Kidney (tissue), 14 donors: ENCODE results near the gene HP1BP3. TPM values are rescaled to one million over a fixed set of nuclear protein-coding genes. Genes with fewer than 3 reads are reported as not detected.

ENCODE experiments used
- DNase-seq, 5 donors: peaks; one replicate each; pipeline ENCODE4 v3.0.0-alpha.2; 2013 to 2020
- FAIRE-seq: peaks from 2 replicates; lab custom pipeline; 2012; peaks lifted over from hg19 to GRCh38; lab: Jason Lieb, UNC
- H3K27ac ChIP-seq, 2 donors: one replicate each; pipeline ENCODE4 v1.7.0; 2013; ENCODE audit warnings: low read depth in 2 of 2, low read length in 2 of 2, inconsistent platforms in 1 of 2
- H3K27me3 ChIP-seq: one replicate; pipeline ENCODE4 v1.7.1; 2013; ENCODE audit warnings: low read length, inconsistent platforms; ENCODE audit not compliant: control insufficient read depth, insufficient read depth
- H3K36me3 ChIP-seq, 3 donors: one replicate each; pipeline versions ENCODE4 v1.7.0 to v1.7.1; 2013; ENCODE audit warnings: low read length in 3 of 3, control low read depth in 1 of 3, inconsistent platforms in 1 of 3; ENCODE audit not compliant: insufficient read depth in 3 of 3, control insufficient read depth in 2 of 3
- H3K4me1 ChIP-seq, 3 donors: one replicate each; pipeline versions ENCODE4 v1.7.0 to v1.7.1; 2013; ENCODE audit warnings: low read length in 3 of 3, inconsistent platforms in 1 of 3, low read depth in 1 of 3; ENCODE audit not compliant: control insufficient read depth in 2 of 3, insufficient read depth in 2 of 3
- H3K4me3 ChIP-seq, 3 donors: one replicate each; pipeline versions ENCODE4 v1.7.0 to v1.8.1; 2013; ENCODE audit warnings: low read length in 3 of 3, control low read depth in 1 of 3, inconsistent platforms in 1 of 3
- H3K9ac ChIP-seq, 3 donors: one replicate each; pipeline versions ENCODE4 v1.7.0 to v1.7.1; 2013; ENCODE audit warnings: low read length in 3 of 3, control low read depth in 1 of 3, inconsistent platforms in 1 of 3
- H3K9me3 ChIP-seq, 3 donors: one replicate each; pipeline versions ENCODE4 v1.7.0 to v1.7.1; 2013; ENCODE audit warnings: low read length in 3 of 3, control low read depth in 1 of 3, inconsistent platforms in 1 of 3; ENCODE audit not compliant: control insufficient read depth in 2 of 3, insufficient read depth in 1 of 3
- intact Hi-C: fragments of 100-400 bp; cut with DNase I; formaldehyde crosslinking; loops from one replicate; pipeline ENCODE4 v1.11.1; 2022
- polyA plus RNA-seq: library from polyadenylated mRNA; stranded (reverse); fragments of 350-450 nt; fragmentation: Illumina TruSeq; extraction: RNeasy Lipid Tissue Mini Kit (QIAGEN cat#74804); gene quantifications from one replicate; pipeline ENCODE4 v1.2.3, GENCODE V29; 2014; ENCODE audit warnings: low read depth, low replicate concordance; ENCODE audit not compliant: insufficient read depth
- total RNA-seq: library from RNA; stranded (reverse); fragmentation: NEBNext Ultra II Directional; extraction: Animal tissue kit (Norgen Biotek cat#: 25700); gene quantifications from one replicate; pipeline ENCODE4 v1.2.1, GENCODE V29; 2021
- TF ChIP-seq, protein P1 (sequence below): IDR thresholded peaks from 3 replicates; pipeline ENCODE4 v1.5.1; 2012; ENCODE audit warnings: mild to moderate bottlenecking, moderate library complexity, borderline replicate concordance; ENCODE audit not compliant: insufficient read depth; ENCODE audit errors: extremely low read depth
- donor health status: control.
- donor health status: control.
- donor health status: control.
- donor health status: control.
- donor health status: control.
- donor health status: DM: yes; HTN: yes; CAD: no.
- donor health status: Normal renal cell carcinoma (clear cell type).

The HP1BP3 gene
- total and polyA plus RNA-seq, 2 donors from 2014 or later, result 52.4 to 198 TPM

DNA sequence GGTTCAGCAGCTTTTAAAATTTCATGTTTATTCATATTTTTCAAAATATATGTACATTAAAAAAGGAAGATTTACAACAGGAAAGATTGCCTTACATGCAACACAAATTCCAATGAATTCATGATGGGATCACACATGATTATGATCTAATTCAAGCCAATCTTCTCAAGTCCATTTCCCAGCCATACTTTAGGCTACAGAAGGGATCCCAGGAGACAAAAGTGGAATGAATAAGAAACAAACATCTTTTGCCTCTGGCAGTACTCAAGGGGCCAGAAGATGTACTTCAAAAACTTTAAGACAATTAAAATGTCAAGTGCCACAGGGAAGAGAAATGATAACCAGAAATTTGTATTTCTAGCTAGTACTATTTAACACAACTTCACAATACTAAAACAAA is 44.4 kb downstream of the HP1BP3 start:
- FAIRE-seq (no peak), DNase-seq (no peak)
- intact Hi-C loops, result no loop called here
- Histone ChIP-seq H3K4me3 (no peak overlapping the region), H3K36me3 (peaks cover 7 to 57% (median 27%) of the 10 kb centered on the region in 3 donors), H3K9me3 (no peaks in the 10 kb centered on the region), H3K9ac (no peak overlapping the region), H3K4me1 (no peaks in the 10 kb centered on the region), H3K27me3 (no peaks in the 10 kb centered on the region), H3K27ac (no peak overlapping the region)
- TF ChIP-seq, protein P1, sequence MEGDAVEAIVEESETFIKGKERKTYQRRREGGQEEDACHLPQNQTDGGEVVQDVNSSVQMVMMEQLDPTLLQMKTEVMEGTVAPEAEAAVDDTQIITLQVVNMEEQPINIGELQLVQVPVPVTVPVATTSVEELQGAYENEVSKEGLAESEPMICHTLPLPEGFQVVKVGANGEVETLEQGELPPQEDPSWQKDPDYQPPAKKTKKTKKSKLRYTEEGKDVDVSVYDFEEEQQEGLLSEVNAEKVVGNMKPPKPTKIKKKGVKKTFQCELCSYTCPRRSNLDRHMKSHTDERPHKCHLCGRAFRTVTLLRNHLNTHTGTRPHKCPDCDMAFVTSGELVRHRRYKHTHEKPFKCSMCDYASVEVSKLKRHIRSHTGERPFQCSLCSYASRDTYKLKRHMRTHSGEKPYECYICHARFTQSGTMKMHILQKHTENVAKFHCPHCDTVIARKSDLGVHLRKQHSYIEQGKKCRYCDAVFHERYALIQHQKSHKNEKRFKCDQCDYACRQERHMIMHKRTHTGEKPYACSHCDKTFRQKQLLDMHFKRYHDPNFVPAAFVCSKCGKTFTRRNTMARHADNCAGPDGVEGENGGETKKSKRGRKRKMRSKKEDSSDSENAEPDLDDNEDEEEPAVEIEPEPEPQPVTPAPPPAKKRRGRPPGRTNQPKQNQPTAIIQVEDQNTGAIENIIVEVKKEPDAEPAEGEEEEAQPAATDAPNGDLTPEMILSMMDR, result no peak

DNA sequence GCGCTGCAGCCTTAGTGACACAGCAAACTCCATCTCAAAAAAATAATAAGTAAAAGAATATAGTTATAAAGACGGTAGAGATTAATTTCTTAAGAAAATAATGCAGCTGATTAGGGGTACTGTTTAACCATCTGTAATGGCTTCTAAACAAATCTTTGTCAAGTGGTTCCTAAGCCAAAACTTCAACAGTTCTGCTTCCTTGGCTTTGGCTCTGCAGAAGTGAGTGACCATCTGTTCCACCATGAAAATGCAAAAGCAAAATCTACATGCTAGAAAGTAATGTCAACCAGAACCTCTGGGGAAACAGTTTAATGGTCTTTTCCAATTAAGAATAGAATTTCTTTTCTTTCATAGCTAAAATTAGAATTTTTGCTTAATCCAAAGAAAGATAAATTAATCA is 46.3 kb downstream of the HP1BP3 start:
- intact Hi-C loops, result no loop called here
- Histone ChIP-seq H3K27me3 (no peaks in the 10 kb centered on the region), H3K9ac (no peak overlapping the region), H3K36me3 (peaks cover 6 to 40% (median 22%) of the 10 kb centered on the region in 3 donors), H3K4me3 (no peak overlapping the region), H3K27ac (no peak overlapping the region), H3K4me1 (no peaks in the 10 kb centered on the region), H3K9me3 (no peaks in the 10 kb centered on the region)
- DNase-seq (no peak), FAIRE-seq (no peak)
- TF ChIP-seq, protein P1, result no peak

DNA sequence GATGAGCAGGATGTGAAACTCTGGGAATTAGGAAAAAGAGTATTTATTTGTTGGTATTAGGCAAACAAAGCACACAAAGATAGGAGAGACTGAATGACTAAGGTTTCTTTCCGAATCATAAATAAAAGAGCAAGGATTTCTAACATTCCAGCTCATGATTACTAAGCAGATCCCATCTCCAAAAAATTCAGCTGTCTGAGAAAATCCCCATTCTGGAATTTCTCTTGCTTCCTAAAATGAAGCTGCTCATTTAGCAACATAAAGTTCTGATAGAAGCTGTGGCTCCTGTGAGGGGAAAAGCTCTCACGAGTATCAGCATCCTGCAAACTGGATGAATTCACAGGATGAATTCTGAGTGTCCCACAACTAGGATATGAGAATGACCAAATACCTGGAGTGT is 47.9 kb downstream of the HP1BP3 start:
- no peak overlapping the region for H3K9ac ChIP-seq
- no peak overlapping the region for H3K4me3 ChIP-seq
- TF ChIP-seq, protein P1, result no peak
- peaks cover 4 to 25% (median 9%) of the 10 kb centered on the region in 3 donors for H3K36me3 ChIP-seq
- no peaks in the 10 kb centered on the region for H3K27me3 ChIP-seq
- H3K4me1 ChIP-seq, result no peaks in the 10 kb centered on the region
- no peak for DNase-seq
- no peak for FAIRE-seq
- intact Hi-C loops, result no loop called here
- H3K9me3 ChIP-seq, result no peaks in the 10 kb centered on the region
- H3K27ac ChIP-seq, result no peak overlapping the region

DNA sequence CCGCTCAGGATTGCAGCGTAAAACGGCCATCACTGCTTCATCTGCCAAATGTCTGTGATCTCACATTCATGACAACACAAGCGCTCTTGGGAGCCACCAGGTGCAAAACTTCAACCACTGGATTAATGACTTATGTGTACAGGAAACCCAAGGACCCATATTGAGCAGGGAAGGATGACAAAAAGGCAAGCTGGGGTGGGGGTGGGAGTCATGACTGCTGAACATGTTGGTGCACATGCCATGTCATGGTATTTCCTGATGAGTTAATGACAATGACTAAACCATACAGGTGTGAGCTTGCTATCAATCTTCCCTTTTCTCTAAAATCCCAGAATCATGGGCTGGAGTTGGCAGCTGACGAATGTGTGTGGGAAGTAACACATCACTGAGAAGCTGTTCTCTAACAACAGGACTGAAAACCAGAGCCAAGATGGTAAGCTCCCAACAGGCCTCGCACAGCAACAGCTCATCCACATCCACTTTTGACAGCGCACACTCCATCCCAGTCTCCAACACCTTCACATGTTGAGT is 51.5 kb downstream of the HP1BP3 start:
- no peaks in the 10 kb centered on the region for H3K9me3 ChIP-seq
- H3K4me3 ChIP-seq, result no peak overlapping the region
- H3K9ac ChIP-seq, result no peak overlapping the region
- no peak overlapping the region for H3K27ac ChIP-seq
- no peak for FAIRE-seq
- TF ChIP-seq, protein P1, result no peak
- peaks cover 0 to 14% (median 14%) of the 10 kb centered on the region in 3 donors for H3K4me1 ChIP-seq
- H3K27me3 ChIP-seq, result peaks cover 9% of the 10 kb centered on the region
- intact Hi-C loops, result no loop called here
- peak in 3 of 5 donors; percentile 45 to 82 (median 75) for DNase-seq
- H3K36me3 ChIP-seq, result peaks cover 2 to 9% (median 4%) of the 10 kb centered on the region in 3 donors
